Measurements from ENCODE around the gene FA2H.

DNA sequence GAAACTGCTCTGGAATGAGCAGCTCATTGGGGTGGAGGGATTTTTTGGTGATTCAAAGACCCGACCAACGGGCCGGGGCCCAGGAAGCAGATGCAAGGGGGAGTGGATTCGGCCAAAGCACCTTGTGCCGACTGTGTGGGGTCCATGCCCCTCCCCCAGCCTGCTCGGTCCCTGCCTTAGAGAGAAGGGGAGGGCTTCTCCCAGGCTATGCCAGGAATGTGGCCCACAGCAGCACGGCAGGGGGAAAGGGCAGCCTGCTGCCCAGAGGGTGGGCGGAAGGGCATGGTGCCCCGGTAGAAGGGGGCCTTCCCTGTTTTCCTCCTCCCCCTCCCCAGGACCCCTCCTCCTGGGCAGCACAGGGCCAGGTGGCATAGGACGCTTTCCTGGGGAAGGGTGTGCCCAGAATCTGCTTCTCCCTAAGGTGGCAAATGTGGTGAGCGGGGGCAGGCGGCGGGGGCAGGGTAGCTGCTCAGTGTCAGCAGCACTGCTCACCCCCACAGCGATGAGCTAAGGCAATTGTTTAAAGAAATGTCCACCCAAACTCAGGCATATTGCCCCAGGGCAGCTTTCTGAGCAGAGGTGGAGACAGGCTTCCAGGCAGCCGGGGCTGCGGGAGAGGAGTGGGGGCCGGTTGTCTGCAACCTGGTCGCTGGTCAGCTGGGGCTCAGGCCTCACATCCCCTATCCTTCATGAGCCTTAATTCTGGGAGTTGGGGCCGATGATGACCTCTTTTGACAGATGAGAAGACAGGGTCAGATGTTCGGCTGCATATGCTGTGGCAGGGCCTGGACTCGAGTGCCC lies 40.1 kb downstream of the FA2H start:
- TF ChIP-seq CTCF (IDR thresholded peaks at IDR 0.05; ENCODE audit: insufficient read depth, low read length, poor library complexity, severe bottlenecking) (no peak), EZH2phosphoT487 (conservative IDR thresholded peaks at IDR 0.05; ENCODE audit: low read length) (no peak)
